HUES48 (cell line): ENCODE results near the gene AJAP1.

Experiments
- H3K27ac ChIP-seq: one replicate; pipeline ENCODE4 v1.7.0; 2013; ENCODE audit warnings: low read depth, low read length, inconsistent platforms
- H3K27me3 ChIP-seq: 2 replicates; pipeline ENCODE4 v1.6.1; 2013; ENCODE audit warnings: mild to moderate bottlenecking, low read length; ENCODE audit not compliant: control insufficient read depth, insufficient read depth
- H3K36me3 ChIP-seq: 2 replicates; pipeline ENCODE4 v1.6.1; 2013; ENCODE audit warnings: low read length; ENCODE audit not compliant: control insufficient read depth, insufficient read depth
- H3K4me1 ChIP-seq: 2 replicates; pipeline ENCODE4 v1.6.1; 2013; ENCODE audit warnings: mild to moderate bottlenecking, low read length; ENCODE audit not compliant: control insufficient read depth, insufficient read depth
- H3K4me3 ChIP-seq: 2 replicates; pipeline ENCODE4 v1.5.1; 2013; ENCODE audit warnings: mild to moderate bottlenecking, low read depth, low read length
- H3K9ac ChIP-seq: 2 replicates; pipeline ENCODE4 v1.6.1; 2013; ENCODE audit warnings: mild to moderate bottlenecking, low read depth, low read length, moderate library complexity
- H3K9me3 ChIP-seq: 2 replicates; pipeline ENCODE4 v1.6.1; 2013; ENCODE audit warnings: low read length; ENCODE audit not compliant: control insufficient read depth, insufficient read depth

Gene AJAP1

GRCh38 chr1:4631321-4631720 is 23.1 kb upstream of the AJAP1 start:
- H3K4me3 ChIP-seq = no peak overlapping the region
- H3K9me3 ChIP-seq = no peaks in the 10 kb centered on the region
- H3K27me3 ChIP-seq = no peaks in the 10 kb centered on the region
- H3K27ac ChIP-seq = no peak overlapping the region
- no peaks in the 10 kb centered on the region for H3K36me3 ChIP-seq
- no peak overlapping the region for H3K9ac ChIP-seq
- no peaks in the 10 kb centered on the region for H3K4me1 ChIP-seq

GRCh38 chr1:4633346-4633745 is 21.1 kb upstream of the AJAP1 start:
- Histone ChIP-seq H3K4me1 (no peaks in the 10 kb centered on the region; the same call in 1 of the 2 replicates), H3K36me3 (no peaks in the 10 kb centered on the region), H3K9ac (no peak overlapping the region), H3K27ac (no peak overlapping the region), H3K27me3 (no peaks in the 10 kb centered on the region), H3K4me3 (no peak overlapping the region), H3K9me3 (no peaks in the 10 kb centered on the region)

GRCh38 chr1:4634156-4634792 is 20.1 kb upstream of the AJAP1 start:
- no peak overlapping the region for H3K9ac ChIP-seq
- no peak overlapping the region for H3K27ac ChIP-seq
- no peaks in the 10 kb centered on the region; the same call in 1 of the 2 replicates for H3K4me1 ChIP-seq
- no peak overlapping the region for H3K4me3 ChIP-seq
- no peaks in the 10 kb centered on the region for H3K9me3 ChIP-seq
- no peaks in the 10 kb centered on the region for H3K36me3 ChIP-seq
- no peaks in the 10 kb centered on the region for H3K27me3 ChIP-seq

- Histone ChIP-seq H3K36me3 (no peaks in the 10 kb centered on the region), H3K4me3 (no peak overlapping the region), H3K9me3 (no peaks in the 10 kb centered on the region), H3K27ac (no peak overlapping the region), H3K9ac (no peak overlapping the region), H3K27me3 (no peaks in the 10 kb centered on the region), H3K4me1 (no peaks in the 10 kb centered on the region; the same call in 1 of the 2 replicates)
Measured at GRCh38 chr1:4634793-4635406, 19.5 kb upstream of the AJAP1 start.

- Histone ChIP-seq H3K4me1 (no peaks in the 10 kb centered on the region; the same call in 1 of the 2 replicates), H3K9ac (no peak overlapping the region), H3K4me3 (no peak overlapping the region), H3K27ac (no peak overlapping the region), H3K27me3 (no peaks in the 10 kb centered on the region), H3K36me3 (no peaks in the 10 kb centered on the region), H3K9me3 (no peaks in the 10 kb centered on the region)
Measured at GRCh38 chr1:4636186-4636585, 18.2 kb upstream of the AJAP1 start.

GRCh38 chr1:4636644-4637380 is 17.6 kb upstream of the AJAP1 start:
- no peaks in the 10 kb centered on the region for H3K27me3 ChIP-seq
- no peak overlapping the region for H3K4me3 ChIP-seq
- no peaks in the 10 kb centered on the region for H3K36me3 ChIP-seq
- H3K9ac ChIP-seq = no peak overlapping the region
- H3K9me3 ChIP-seq = no peaks in the 10 kb centered on the region
- H3K4me1 ChIP-seq = no peaks in the 10 kb centered on the region; the same call in 1 of the 2 replicates
- H3K27ac ChIP-seq = no peak overlapping the region

GRCh38 chr1:4637616-4638344 is 16.6 kb upstream of the AJAP1 start:
- Histone ChIP-seq H3K27ac (no peak overlapping the region), H3K9me3 (no peaks in the 10 kb centered on the region), H3K4me1 (no peaks in the 10 kb centered on the region; the same call in 1 of the 2 replicates), H3K4me3 (no peak overlapping the region), H3K27me3 (no peaks in the 10 kb centered on the region), H3K36me3 (no peaks in the 10 kb centered on the region), H3K9ac (no peak overlapping the region)

GRCh38 chr1:4638345-4638729 is 16.1 kb upstream of the AJAP1 start:
- no peaks in the 10 kb centered on the region; the same call in 1 of the 2 replicates for H3K27me3 ChIP-seq
- H3K4me1 ChIP-seq = no peaks in the 10 kb centered on the region; the same call in 1 of the 2 replicates
- H3K27ac ChIP-seq = no peak overlapping the region
- no peak overlapping the region for H3K4me3 ChIP-seq
- no peak overlapping the region for H3K9ac ChIP-seq
- no peaks in the 10 kb centered on the region for H3K9me3 ChIP-seq
- H3K36me3 ChIP-seq = no peaks in the 10 kb centered on the region

- H3K27me3 ChIP-seq = no peaks in the 10 kb centered on the region; the same call in 1 of the 2 replicates
- H3K4me3 ChIP-seq = no peak overlapping the region
- no peak overlapping the region for H3K9ac ChIP-seq
- no peaks in the 10 kb centered on the region; the same call in 1 of the 2 replicates for H3K4me1 ChIP-seq
- H3K36me3 ChIP-seq = no peaks in the 10 kb centered on the region
- H3K9me3 ChIP-seq = no peaks in the 10 kb centered on the region
- no peak overlapping the region for H3K27ac ChIP-seq
Measured at GRCh38 chr1:4640931-4641330, 13.5 kb upstream of the AJAP1 start.

- Histone ChIP-seq H3K27me3 (peaks cover 8% of the 10 kb centered on the region; the same call in 1 of the 2 replicates), H3K4me3 (no peak overlapping the region), H3K36me3 (no peaks in the 10 kb centered on the region), H3K27ac (no peak overlapping the region), H3K9ac (no peak overlapping the region), H3K9me3 (no peaks in the 10 kb centered on the region), H3K4me1 (peaks cover 16% of the 10 kb centered on the region)
Measured at GRCh38 chr1:4647391-4647790, 7.0 kb upstream of the AJAP1 start.
